HG03025 (cell line): ENCODE measurements around the gene ZNF473.
"Not testable (repeated sequence)": the region's sequence is repeated elsewhere in the genome, so short reads cannot be mapped to it uniquely, and the experiment has no call there.

Experiments used
- ATAC-seq: cut with Tn5 transposase; IDR thresholded peaks from one replicate; pipeline ENCODE4 v1.9.1; 2021; ENCODE audit warnings: mild to moderate bottlenecking, moderate library complexity; ENCODE audit not compliant: unreplicated experiment, low FRiP score

Gene ZNF473

GRCh38 chr19:50046649-50047503 is 21.1 kb downstream of the ZNF473 start:
- ATAC-seq, result no peak

- no peak for ATAC-seq
Measured at GRCh38 chr19:50047671-50048070, 21.9 kb downstream of the ZNF473 start.

DNA sequence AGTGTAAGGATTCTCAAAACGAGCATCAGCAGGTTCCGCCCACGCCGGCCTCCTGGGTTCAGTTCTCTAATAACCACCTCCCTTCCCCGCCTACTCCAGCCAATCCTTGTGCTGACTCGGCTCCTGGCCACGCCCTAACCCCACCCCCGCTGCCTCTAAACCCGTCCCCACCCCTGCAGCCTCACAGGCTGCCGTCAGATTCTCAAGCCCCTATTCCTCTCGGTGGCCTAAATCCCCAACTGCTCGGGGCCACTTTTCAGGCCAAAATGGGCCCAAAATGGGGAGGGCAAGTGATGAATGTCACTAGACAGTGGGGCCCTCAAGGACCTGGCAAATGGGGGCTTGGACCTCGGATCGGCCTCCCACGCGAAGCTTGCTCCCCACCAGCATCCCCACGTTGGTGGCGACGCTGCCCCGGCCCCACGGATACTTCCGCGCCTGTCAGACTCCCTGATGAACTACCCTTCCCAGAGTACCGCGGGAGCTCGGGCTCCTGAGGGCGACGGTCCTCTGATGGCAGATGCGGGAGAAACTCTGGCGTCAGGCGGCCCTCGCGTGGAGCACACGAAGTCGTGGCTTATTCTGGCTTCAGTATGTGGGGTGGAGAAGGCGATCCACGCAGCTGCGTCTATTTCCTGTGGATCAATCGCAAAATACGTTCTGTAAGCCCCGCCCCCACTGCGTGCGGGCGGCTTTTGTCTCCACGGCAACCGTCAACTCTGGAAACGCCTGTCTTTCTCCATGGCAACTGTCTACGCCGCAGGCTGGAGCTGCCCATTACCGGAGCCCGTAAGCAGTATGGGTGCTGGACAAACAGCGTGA is 24.8 kb downstream of the ZNF473 start:
- ATAC-seq, result no peak

GRCh38 chr19:50051228-50051895 is 25.6 kb downstream of the ZNF473 start:
- ATAC-seq, result not testable (repeated sequence)

DNA sequence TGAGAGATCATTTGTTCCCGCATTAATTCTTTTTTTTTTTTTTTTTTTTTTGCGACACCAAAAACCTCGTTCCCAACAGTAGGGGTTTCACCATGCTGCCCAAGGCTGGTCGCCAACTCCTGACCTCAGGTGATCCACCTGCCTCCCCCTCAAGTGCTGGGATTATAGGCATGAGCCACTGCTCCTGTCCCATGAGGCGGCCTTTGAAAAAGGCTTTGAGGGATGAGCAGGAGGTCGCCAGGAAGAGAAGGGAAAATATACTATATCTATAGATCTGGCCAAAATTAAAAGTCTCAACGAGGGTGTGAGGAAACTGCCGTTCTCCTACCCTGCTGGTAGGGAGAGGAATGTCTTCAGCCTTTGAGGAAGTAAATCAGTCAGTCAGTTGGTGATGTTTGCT is 26.2 kb downstream of the ZNF473 start:
- no peak for ATAC-seq

- no peak for ATAC-seq
Measured at GRCh38 chr19:50053119-50053518, 27.3 kb downstream of the ZNF473 start.

DNA sequence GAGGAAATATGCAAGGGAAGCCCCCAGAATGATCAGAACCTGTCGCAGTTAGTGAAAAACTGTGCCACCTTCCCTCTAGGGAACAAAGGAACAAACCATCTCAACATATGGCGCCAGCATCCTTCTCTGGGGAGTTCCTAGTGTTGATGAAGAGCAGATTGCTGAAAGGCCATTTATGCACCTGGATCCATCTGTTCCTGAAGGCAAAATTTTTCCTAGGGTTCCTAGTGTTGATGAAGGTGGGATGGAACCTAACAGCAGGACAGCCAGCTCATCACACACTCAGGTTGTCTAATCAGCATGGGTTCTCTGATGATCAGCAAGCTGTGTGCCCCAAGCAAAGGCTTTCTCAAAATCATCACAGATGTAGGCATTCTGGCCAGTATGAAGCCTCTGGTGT is 32.6 kb downstream of the ZNF473 start:
- ATAC-seq, result no peak

DNA sequence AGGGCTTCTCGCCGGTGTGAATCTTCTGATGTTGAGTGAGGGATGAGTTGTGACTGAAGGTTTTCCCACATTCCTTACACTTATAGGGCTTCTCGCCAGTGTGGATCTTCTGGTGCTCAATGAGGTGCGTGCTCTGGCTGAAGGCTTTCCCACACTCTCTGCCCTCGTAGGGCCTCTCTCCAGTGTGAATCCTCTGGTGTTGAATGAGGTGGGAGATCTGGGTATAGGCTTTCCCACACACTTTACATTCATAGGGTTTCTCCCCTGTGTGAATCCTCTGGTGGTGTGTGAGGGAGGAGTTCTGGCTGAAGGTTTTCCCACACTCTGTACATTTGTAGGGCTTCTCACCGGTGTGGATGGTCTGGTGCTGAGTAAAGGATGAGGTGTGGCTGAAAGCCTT is 33.2 kb downstream of the ZNF473 start:
- ATAC-seq, result no peak

- no peak for ATAC-seq
Measured at GRCh38 chr19:50060107-50060506, 34.3 kb downstream of the ZNF473 start.

DNA sequence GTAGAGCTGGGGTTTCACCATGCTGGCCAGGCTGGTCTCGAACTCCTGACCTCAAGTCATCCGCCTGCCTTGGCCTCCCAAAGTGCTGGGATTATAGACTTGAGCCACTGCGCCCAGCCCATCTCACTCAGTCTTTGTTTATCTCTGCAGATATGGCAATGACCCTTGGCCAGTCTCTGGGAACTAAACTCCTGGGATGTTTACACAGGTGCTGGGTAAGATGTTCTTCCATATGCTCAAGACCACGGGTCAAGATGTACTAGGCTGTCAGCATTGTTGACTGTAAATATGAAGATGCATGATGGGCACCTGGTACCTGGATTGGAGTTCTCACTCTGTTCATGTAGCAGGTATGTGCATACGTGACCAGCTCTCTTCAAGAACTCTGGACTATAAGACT is 35.8 kb downstream of the ZNF473 start:
- ATAC-seq, result no peak

DNA sequence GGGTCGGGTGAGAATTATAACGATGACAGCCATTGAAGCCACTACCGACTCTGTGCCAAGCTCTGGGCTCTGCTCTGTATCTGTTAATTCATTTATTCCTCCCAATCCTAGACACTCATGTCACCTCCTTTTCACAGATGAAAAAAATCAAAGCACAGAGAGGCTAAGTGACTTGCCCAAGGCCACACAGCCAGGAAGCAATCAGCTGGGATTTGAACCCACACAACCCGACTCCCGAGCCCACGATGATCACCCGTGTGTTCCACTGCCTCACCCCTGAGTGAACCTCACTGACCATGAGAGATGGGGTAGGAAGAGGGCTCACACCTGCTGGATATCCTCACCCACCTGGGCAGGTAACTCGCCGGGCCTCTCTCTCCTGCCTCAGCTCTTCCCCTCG is 40.1 kb downstream of the ZNF473 start:
- no peak for ATAC-seq

GRCh38 chr19:50067575-50067974 is 41.8 kb downstream of the ZNF473 start:
- no peak for ATAC-seq

DNA sequence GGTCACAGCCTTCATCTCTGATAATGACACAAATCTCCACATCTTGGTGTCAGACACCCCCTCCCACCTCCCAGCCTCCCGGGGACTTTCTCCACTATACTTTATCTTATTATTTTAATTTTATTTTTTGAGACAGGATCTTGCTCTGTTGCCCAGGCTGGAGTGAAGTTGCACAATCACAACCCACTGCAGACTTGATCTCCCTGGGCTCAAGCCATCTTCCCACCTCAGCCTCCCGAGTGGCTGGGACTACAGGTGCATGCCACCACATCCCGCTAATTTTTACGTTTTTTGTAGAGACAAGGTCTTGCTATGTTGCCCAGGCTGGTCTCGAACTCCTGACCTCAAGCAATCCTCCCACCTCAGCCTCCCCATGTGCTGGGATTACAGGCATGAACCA is 42.6 kb downstream of the ZNF473 start:
- not testable (repeated sequence) for ATAC-seq

DNA sequence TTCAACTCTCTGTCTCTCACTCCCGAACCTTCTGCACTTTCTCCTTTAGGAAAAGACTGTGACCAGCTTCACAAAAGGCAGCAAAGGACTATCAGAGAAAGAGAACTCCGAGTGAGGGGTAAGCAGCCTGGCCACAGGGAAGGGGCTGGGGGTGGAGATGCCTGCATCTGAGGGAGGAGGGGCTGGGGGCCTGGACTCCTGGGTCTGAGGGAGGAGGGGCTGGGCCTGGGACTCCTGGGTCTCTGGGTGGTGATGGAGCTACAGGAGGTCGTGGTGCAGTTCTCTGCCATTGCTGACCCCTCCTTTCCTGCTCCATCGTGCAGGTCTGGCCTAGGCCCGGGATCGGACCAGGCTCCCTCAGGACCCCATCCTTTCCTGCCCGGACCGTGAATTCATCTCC is 49.3 kb downstream of the ZNF473 start:
- ATAC-seq, result not testable (repeated sequence)

DNA sequence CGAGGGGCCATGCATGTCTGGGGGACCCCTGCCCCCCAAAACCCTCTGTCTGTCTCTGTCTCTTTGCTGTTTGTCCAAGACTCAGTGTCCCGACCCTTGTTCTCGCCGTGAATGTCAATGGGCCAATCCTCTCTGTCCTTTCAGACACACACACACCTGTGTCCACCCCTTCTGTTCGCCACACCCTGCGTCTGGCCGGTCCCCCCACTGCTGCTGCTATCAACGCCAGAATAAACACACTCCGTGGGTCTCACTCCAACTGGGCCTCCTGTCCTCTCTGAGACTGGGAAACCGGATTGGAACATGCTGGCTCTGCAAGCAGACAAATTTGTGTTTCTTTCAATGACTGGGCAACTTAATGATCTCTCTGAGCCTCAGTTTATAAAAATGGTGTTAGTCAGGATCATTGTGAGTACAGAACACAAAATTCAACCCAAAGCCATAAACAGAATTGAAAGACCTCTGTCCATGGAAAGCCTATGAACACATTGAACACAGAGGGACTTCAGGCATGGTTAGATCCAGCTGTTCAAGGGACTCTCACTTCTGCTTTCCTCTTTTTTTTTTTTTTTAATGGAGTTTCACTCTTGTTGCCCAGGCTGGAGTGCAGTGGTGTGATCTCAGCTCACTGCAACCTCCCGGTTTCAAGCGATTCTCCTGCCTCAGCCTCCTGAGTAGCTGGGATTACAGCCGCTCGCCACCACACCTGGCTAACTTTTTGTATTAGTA is 50.0 kb downstream of the ZNF473 start:
- ATAC-seq, result not testable (repeated sequence)

DNA sequence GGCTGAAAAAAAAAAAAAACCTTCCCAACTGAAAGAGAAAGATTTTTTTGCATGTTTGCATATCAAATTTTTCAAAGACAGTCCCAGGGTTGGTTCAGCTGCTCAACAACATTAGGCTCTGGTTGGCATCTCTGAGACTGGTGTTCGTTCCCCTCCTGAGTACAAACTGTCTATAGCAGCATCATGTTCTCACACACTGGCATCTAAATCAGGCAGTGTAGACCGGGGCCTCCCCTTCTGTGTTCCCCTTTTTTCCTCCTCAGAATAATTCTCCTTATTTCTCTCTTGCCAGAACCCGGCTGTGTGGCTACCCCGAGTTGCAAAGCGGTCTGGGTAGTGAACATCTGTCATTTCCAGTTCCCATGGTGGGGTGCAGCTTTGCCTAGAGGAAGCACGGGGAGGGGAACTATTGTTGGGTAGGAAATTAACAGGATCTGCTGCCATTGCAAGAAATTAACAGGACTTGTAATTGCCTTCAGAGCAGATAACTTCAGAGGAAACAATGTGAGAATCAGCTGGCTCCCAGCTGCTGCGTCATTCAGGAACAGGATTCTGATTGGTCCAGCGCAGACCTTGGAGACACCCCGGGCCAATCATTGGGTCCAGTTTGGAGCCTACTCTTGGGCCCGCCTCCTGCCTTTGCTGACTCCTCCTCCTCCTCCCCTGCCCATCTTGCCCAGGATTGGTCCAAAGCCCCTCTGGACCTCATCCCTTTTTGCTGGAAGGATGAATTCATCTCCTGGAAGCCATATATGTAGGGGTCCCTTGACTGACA is 51.0 kb downstream of the ZNF473 start:
- not testable (repeated sequence) for ATAC-seq

GRCh38 chr19:50079014-50079413 is 53.2 kb downstream of the ZNF473 start:
- not testable (repeated sequence) for ATAC-seq

DNA sequence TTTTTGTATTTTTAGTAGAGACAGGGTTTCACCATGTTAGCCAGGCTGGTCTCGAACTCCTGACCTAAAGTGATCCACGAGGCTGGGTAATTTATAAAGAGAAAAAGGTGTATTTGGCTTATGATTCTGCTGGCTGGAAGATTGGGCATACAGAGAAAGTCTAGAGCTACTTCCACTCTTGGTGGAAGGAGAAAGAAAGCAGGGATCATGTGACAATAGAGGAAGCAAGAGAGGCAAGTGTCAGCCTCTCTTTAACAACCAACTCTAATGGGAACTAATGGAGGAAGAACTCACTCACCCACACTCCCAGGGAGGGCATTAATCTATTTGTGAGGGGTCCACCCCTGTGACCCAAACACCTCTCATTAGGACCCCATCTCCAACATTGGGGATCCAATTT is 58.6 kb downstream of the ZNF473 start:
- not testable (repeated sequence) for ATAC-seq

GRCh38 chr19:50087153-50087552 is 61.3 kb downstream of the ZNF473 start:
- ATAC-seq, result not testable (repeated sequence)

DNA sequence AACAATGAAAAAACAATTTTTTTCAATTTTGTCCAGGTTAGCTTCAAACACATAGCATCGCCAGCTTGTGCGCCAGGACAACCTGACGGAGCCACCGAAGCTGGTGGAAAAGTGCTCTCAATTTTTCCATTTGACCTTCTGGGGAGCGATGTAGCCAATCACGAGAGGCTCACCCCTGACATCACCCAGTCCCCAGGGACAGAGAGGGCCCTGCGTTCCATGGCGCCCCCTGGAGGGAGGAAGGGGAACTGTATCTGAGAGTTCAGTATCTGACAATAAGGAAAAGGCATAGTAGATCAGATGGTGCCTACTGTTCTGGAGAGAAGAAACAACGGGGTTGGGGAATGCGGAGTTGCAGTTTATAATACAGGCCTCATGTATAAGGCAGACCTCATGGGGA is 64.9 kb downstream of the ZNF473 start:
- ATAC-seq, result not testable (repeated sequence)
